HEK293 (cell line): Measurements from ENCODE around the gene ANTXR1.

Source experiments
- CTCF ChIA-PET: fragments of 350-600 bp; formaldehyde crosslinking; extraction: SDS; loops from one replicate; lab custom pipeline; 2021; ENCODE audit warnings: antibody characterized with exemption; lab: Yijun Ruan, JAX
- POLR2A ChIA-PET: fragments of 300-600 bp; formaldehyde crosslinking; extraction: SDS; loops from one replicate; lab custom pipeline; 2020; ENCODE audit warnings: antibody characterized with exemption, inconsistent platforms; lab: Yijun Ruan, JAX
- H3K27ac ChIP-seq: fragments of 200-500 bp; sonication (Bioruptor generic); 2 replicates; pipeline ENCODE4 v1.5.1; 2014; ENCODE audit warnings: low read depth, low read length, control low read depth, inconsistent platforms; ENCODE audit errors: extremely low read depth
- H3K36me3 ChIP-seq, 2 experiments: fragments of 200-500 bp in 1 of 2; sonication (Bioruptor generic) in 1 of 2; 1 replicate in 1 of 2; 2 replicates in 1 of 2; pipeline ENCODE4 v1.5.1; 2014 to 2017; ENCODE audit warnings: inconsistent platforms in 2 of 2, low read length in 2 of 2; ENCODE audit not compliant: control insufficient read depth in 2 of 2, insufficient read depth in 1 of 2
- H3K4me1 ChIP-seq: fragments of 200-500 bp; sonication (Bioruptor generic); 2 replicates; pipeline ENCODE4 v1.5.1; 2014; ENCODE audit warnings: mild to moderate bottlenecking, low read length, inconsistent platforms; ENCODE audit not compliant: control insufficient read depth, insufficient read depth
- H3K4me3 ChIP-seq: 2 replicates; pipeline ENCODE4 v1.5.1; 2011; ENCODE audit warnings: low read depth, mild to moderate bottlenecking, control low read depth, low read length, moderate library complexity
- H3K9me3 ChIP-seq: fragments of 200-500 bp; sonication (Bioruptor generic); 2 replicates; pipeline ENCODE4 v1.5.1; 2014; ENCODE audit warnings: low read depth, low read length, inconsistent platforms; ENCODE audit not compliant: control insufficient read depth, insufficient read depth
- HOXC10 ChIP-seq: sonication (generic); formaldehyde crosslinking; IDR thresholded peaks from 2 replicates; pipeline ENCODE4 v1.8.1; 2023; ENCODE audit warnings: mild to moderate bottlenecking, missing genetic modification reagents
- OSR2 ChIP-seq: fragments of 450-650 bp; formaldehyde crosslinking; IDR thresholded peaks from 2 replicates; pipeline ENCODE4 v1.5.1; 2016; ENCODE audit warnings: missing biosample characterization, missing genetic modification characterization
- SETDB1 ChIP-seq: IDR thresholded peaks from one replicate; pipeline ENCODE4 v1.6.1; 2017; ENCODE audit warnings: mild to moderate bottlenecking, low read length, moderate library complexity, mixed read lengths; ENCODE audit not compliant: insufficient read length
- ZNF112 ChIP-seq: fragments of 450-650 bp; formaldehyde crosslinking; IDR thresholded peaks from 2 replicates; pipeline ENCODE4 v1.5.0; 2017; ENCODE audit warnings: missing biosample characterization, missing genetic modification characterization
- ZNF175 ChIP-seq: fragments of 450-650 bp; formaldehyde crosslinking; IDR thresholded peaks from 2 replicates; pipeline ENCODE4 v1.5.1; 2016; ENCODE audit warnings: missing biosample characterization, missing genetic modification characterization
- ZNF211 ChIP-seq: fragments of 450-650 bp; formaldehyde crosslinking; IDR thresholded peaks from 2 replicates; pipeline ENCODE4 v1.5.1; 2016; ENCODE audit warnings: low read depth, missing biosample characterization, missing genetic modification characterization
- ZNF37A ChIP-seq: fragments of 450-650 bp; IDR thresholded peaks from 2 replicates; pipeline ENCODE4 v1.5.1; 2018; ENCODE audit warnings: missing biosample characterization, missing genetic modification characterization
- ZNF391 ChIP-seq: fragments of 450-650 bp; formaldehyde crosslinking; IDR thresholded peaks from 2 replicates; pipeline ENCODE4 v1.5.1; 2016; ENCODE audit warnings: low read depth, missing biosample characterization, missing genetic modification characterization, borderline replicate concordance
- ZNF544 ChIP-seq: fragments of 450-650 bp; formaldehyde crosslinking; IDR thresholded peaks from 2 replicates; pipeline ENCODE4 v1.5.0; 2017; ENCODE audit warnings: missing biosample characterization, missing genetic modification characterization
- ZNF548 ChIP-seq: fragments of 450-650 bp; formaldehyde crosslinking; IDR thresholded peaks from 2 replicates; pipeline ENCODE4 v1.5.1; 2016; ENCODE audit warnings: missing biosample characterization, missing genetic modification characterization
- ZNF600 ChIP-seq: fragments of 450-650 bp; formaldehyde crosslinking; IDR thresholded peaks from 2 replicates; pipeline ENCODE4 v1.5.1; 2016; ENCODE audit warnings: missing biosample characterization, missing genetic modification characterization
- ZNF623 ChIP-seq: fragments of 450-650 bp; formaldehyde crosslinking; IDR thresholded peaks from 2 replicates; pipeline ENCODE4 v1.5.1; 2016; ENCODE audit warnings: missing biosample characterization, missing genetic modification characterization
- ZNF629 ChIP-seq: fragments of 450-650 bp; formaldehyde crosslinking; IDR thresholded peaks from 2 replicates; pipeline ENCODE4 v1.5.1; 2017; ENCODE audit warnings: missing biosample characterization, missing genetic modification characterization
- ZSCAN16 ChIP-seq: fragments of 450-650 bp; formaldehyde crosslinking; IDR thresholded peaks from 2 replicates; pipeline ENCODE4 v1.5.1; 2016; ENCODE audit warnings: missing biosample characterization, missing genetic modification characterization
- TF ChIP-seq, protein P1 (sequence below): fragments of 450-650 bp; formaldehyde crosslinking; IDR thresholded peaks from 2 replicates; pipeline ENCODE4 v1.5.1; 2017; ENCODE audit warnings: missing biosample characterization, missing genetic modification characterization
- TF ChIP-seq, protein P2 (sequence below): fragments of 450-650 bp; formaldehyde crosslinking; IDR thresholded peaks from 2 replicates; pipeline ENCODE4 v1.5.1; 2016; ENCODE audit warnings: missing biosample characterization, missing genetic modification characterization
- TF ChIP-seq, protein P3 (sequence below): fragments of 450-650 bp; formaldehyde crosslinking; IDR thresholded peaks from 2 replicates; pipeline ENCODE4 v1.5.1; 2017; ENCODE audit warnings: missing biosample characterization, missing genetic modification characterization
- TF ChIP-seq, protein P4 (sequence below): fragments of 450-650 bp; formaldehyde crosslinking; IDR thresholded peaks from 2 replicates; pipeline ENCODE4 v1.5.1; 2016; ENCODE audit warnings: missing biosample characterization, missing genetic modification characterization

The ANTXR1 gene

DNA sequence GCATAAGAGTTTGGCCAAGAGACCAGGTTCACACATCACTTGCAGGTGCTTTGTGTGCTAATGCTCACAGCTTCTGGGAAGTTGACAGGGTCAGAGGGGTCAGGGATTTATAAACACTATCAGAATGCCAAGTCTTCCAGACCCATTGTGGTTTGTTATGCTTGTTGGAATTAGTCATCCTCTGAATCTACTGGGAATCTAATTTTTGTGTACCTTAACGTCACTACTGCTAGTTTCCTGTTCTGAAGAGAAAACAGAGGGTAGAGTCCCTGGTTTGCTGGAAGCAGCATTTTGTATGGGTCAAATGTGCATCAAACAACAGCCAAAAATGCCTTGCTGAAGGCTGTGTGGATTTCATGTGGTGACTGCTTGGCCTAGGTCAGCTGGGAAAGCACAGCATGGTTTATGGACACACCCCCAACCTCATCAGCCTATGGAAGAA lies 33.3 kb downstream of the ANTXR1 start:
- peaks cover 7% of the 10 kb centered on the region; the same call in 1 of the 2 replicates for H3K4me1 ChIP-seq
- H3K9me3 ChIP-seq, result no peaks in the 10 kb centered on the region
- CTCF ChIA-PET, result no interaction called here
- peaks cover 6 to 29% of the 10 kb centered on the region in 2 experiments; a peak in 2 of 3 replicates for H3K36me3 ChIP-seq
- H3K4me3 ChIP-seq, result no peak overlapping the region
- 0 out of 2 replicates have a peak, but pooled peaks have one; percentile 34 for TF ChIP-seq ZNF629 (tag by site-specific recombination)
- TF ChIP-seq ZSCAN16 (tag by site-specific recombination), result no peak
- 0 out of 2 replicates have a peak, but pooled peaks have one; percentile 34 for TF ChIP-seq ZNF600
- TF ChIP-seq, all 188 proteins: peak for 2
- no peak overlapping the region for H3K27ac ChIP-seq
- POLR2A ChIA-PET, result no interaction called here

DNA sequence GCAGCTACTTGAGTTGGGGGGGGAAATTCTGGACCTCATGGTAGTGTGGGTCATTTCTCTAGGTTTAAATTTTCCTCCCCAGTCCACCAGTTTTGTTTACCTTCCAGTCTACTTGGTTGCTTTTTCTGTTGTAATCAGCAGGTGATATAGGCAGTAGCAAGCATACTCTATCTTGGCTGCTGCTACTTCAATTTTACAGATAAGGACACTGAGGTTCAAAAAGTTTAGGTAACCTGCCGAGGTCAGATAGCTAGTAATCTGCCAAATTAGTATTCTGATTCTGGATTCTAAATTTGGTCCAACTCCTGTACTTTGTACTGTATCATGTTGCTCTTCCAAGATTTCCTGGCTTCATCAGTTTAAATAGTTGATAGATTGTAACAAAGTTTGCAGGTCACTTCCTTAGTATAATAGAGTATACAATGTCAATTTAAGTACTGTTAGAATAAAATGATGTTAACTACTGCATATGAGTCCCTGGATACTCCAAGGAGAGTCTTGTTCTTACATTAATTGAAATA lies 34.7 kb downstream of the ANTXR1 start:
- no peak for TF ChIP-seq ZSCAN16 (tag by site-specific recombination)
- CTCF ChIA-PET, result interaction anchor here (0.6 kb wide), 1 partner anchor 595 kb away, joined by 3 read pairs; no protein-coding TSS in a partner anchor
- H3K4me1 ChIP-seq, result peaks cover 7% of the 10 kb centered on the region; the same call in 1 of the 2 replicates
- H3K36me3 ChIP-seq, result peaks cover 0 to 17% of the 10 kb centered on the region in 2 experiments; a peak in 2 of 3 replicates
- no peak overlapping the region for H3K4me3 ChIP-seq
- POLR2A ChIA-PET, result interaction anchor here (0.5 kb wide), 1 partner anchor 245 kb away, joined by 4 read pairs; no protein-coding TSS in a partner anchor
- no peaks in the 10 kb centered on the region for H3K9me3 ChIP-seq
- H3K27ac ChIP-seq, result no peak overlapping the region

DNA sequence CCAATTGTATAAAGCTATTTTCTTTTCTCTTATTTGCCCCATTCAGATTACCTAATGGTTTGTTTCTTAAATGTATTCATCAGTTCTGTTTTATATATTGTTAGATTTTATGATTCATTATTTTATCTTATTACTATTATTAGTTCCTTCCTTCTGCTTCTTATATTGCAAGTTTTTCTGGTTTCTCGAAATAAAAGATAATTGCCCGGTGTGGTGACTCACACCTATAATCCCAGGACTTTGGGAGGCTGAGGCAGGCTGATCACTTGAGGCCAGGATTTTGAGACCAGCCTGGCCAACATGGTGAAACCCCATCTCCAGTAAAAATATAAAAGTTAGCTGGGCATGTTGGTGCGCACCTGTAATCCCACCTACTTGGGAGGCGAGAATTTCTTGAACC lies 37.8 kb downstream of the ANTXR1 start:
- Histone ChIP-seq H3K27ac (no peak overlapping the region), H3K4me3 (no peak overlapping the region), H3K36me3 (no peaks in the 10 kb centered on the region; a peak in 1 of 3 replicates), H3K4me1 (peaks cover 7% of the 10 kb centered on the region; the same call in 1 of the 2 replicates), H3K9me3 (no peaks in the 10 kb centered on the region)
- TF ChIP-seq ZNF175 (tag by site-specific recombination) (no peak), ZNF548 (tag by site-specific recombination) (no peak), ZNF623 (no peak), ZNF391 (tag by site-specific recombination) (no peak)
- ChIA-PET CTCF (interaction anchor here (0.7 to 2.1 kb wide), 2 partner anchors 256 to 629 kb away, joined by 3 to 6 read pairs; no protein-coding TSS in a partner anchor), POLR2A (no interaction called here)

DNA sequence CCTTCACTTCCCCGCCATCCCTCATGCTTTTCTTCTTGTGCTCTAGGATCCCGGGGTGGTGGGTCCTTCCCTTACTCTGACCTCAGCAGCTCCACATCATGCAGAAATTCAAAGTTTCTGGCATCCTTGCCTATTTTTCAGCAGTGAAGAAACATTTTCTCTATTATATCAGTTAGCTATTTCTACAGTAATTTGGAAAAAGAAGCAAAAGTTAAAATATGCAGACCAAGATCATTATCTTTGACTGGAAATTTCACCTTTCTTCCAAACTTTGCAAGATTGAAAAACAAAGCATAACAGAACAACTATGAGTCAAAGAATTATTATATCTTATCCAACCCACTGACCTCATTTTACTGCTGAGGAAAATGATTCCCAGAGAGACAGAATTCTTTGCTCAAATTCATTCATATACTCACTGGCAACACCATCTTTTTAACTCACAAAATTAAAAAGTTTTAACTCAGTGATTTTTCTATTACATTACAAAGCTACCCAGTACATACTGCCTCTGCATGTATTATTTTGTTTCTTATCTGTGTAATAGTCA lies 40.5 kb downstream of the ANTXR1 start:
- ChIA-PET CTCF (no interaction called here), POLR2A (no interaction called here)
- Histone ChIP-seq H3K4me3 (no peak overlapping the region), H3K36me3 (no peaks in the 10 kb centered on the region; a peak in 1 of 3 replicates), H3K27ac (no peak overlapping the region), H3K4me1 (no peaks in the 10 kb centered on the region), H3K9me3 (no peaks in the 10 kb centered on the region)
- no peak for TF ChIP-seq SETDB1
- TF ChIP-seq, protein P1, sequence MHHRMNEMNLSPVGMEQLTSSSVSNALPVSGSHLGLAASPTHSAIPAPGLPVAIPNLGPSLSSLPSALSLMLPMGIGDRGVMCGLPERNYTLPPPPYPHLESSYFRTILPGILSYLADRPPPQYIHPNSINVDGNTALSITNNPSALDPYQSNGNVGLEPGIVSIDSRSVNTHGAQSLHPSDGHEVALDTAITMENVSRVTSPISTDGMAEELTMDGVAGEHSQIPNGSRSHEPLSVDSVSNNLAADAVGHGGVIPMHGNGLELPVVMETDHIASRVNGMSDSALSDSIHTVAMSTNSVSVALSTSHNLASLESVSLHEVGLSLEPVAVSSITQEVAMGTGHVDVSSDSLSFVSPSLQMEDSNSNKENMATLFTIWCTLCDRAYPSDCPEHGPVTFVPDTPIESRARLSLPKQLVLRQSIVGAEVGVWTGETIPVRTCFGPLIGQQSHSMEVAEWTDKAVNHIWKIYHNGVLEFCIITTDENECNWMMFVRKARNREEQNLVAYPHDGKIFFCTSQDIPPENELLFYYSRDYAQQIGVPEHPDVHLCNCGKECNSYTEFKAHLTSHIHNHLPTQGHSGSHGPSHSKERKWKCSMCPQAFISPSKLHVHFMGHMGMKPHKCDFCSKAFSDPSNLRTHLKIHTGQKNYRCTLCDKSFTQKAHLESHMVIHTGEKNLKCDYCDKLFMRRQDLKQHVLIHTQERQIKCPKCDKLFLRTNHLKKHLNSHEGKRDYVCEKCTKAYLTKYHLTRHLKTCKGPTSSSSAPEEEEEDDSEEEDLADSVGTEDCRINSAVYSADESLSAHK (tag by site-specific recombination), result no peak
- no peak for TF ChIP-seq ZNF37A (tag by site-specific recombination)
- no peak for TF ChIP-seq ZNF112 (tag by site-specific recombination)
- no peak for TF ChIP-seq ZNF544 (tag by site-specific recombination)
- TF ChIP-seq, protein P2, sequence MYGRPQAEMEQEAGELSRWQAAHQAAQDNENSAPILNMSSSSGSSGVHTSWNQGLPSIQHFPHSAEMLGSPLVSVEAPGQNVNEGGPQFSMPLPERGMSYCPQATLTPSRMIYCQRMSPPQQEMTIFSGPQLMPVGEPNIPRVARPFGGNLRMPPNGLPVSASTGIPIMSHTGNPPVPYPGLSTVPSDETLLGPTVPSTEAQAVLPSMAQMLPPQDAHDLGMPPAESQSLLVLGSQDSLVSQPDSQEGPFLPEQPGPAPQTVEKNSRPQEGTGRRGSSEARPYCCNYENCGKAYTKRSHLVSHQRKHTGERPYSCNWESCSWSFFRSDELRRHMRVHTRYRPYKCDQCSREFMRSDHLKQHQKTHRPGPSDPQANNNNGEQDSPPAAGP, result no peak
- TF ChIP-seq, protein P3, sequence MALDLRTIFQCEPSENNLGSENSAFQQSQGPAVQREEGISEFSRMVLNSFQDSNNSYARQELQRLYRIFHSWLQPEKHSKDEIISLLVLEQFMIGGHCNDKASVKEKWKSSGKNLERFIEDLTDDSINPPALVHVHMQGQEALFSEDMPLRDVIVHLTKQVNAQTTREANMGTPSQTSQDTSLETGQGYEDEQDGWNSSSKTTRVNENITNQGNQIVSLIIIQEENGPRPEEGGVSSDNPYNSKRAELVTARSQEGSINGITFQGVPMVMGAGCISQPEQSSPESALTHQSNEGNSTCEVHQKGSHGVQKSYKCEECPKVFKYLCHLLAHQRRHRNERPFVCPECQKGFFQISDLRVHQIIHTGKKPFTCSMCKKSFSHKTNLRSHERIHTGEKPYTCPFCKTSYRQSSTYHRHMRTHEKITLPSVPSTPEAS, result no peak
- TF ChIP-seq, protein P4, sequence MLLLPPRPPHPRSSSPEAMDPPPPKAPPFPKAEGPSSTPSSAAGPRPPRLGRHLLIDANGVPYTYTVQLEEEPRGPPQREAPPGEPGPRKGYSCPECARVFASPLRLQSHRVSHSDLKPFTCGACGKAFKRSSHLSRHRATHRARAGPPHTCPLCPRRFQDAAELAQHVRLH (tag by site-specific recombination), result no peak
- no peak for TF ChIP-seq HOXC10 (CRISPR knock-in tag)
- no peak for TF ChIP-seq OSR2 (tag by site-specific recombination)
- no peak for TF ChIP-seq ZNF211
